ENCODE measurements around the gene KCNMA1. TPM values are rescaled to one million over a fixed set of nuclear protein-coding genes. Genes with fewer than 3 reads are reported as not detected.

Gene KCNMA1
- total RNA-seq, 1 experiment from 2014 or later = 0.49 TPM

GRCh38 chr10:77592946-77593636, 44.5 kb downstream of the KCNMA1 start:
- ChIA-PET RAD21 (ENCODE audit: low non-redundant PET in 1 of 2, low total read pairs in 2 of 2, uncharacterized antibody in 2 of 2, unreplicated experiment in 2 of 2) (no interaction called here), CTCF (no interaction called here), POLR2A (no interaction called here)
- BruUV-seq (replicated peaks) = no TSS peak
- H3K79me2 ChIP-seq (ENCODE audit: insufficient read depth, low read length) = no peaks in the 10 kb centered on the region
- peak; percentile 91 for TF ChIP-seq MAX (IDR thresholded peaks at IDR 0.05)
- TF ChIP-seq CBX3 (IDR thresholded peaks at IDR 0.05; ENCODE audit: low read depth) = peak; percentile 89; the same call in 1 of the 2 replicates
- no peak for TF ChIP-seq SRF (IDR thresholded peaks at IDR 0.05; ENCODE audit: low read depth)
- TF ChIP-seq, protein P1, sequence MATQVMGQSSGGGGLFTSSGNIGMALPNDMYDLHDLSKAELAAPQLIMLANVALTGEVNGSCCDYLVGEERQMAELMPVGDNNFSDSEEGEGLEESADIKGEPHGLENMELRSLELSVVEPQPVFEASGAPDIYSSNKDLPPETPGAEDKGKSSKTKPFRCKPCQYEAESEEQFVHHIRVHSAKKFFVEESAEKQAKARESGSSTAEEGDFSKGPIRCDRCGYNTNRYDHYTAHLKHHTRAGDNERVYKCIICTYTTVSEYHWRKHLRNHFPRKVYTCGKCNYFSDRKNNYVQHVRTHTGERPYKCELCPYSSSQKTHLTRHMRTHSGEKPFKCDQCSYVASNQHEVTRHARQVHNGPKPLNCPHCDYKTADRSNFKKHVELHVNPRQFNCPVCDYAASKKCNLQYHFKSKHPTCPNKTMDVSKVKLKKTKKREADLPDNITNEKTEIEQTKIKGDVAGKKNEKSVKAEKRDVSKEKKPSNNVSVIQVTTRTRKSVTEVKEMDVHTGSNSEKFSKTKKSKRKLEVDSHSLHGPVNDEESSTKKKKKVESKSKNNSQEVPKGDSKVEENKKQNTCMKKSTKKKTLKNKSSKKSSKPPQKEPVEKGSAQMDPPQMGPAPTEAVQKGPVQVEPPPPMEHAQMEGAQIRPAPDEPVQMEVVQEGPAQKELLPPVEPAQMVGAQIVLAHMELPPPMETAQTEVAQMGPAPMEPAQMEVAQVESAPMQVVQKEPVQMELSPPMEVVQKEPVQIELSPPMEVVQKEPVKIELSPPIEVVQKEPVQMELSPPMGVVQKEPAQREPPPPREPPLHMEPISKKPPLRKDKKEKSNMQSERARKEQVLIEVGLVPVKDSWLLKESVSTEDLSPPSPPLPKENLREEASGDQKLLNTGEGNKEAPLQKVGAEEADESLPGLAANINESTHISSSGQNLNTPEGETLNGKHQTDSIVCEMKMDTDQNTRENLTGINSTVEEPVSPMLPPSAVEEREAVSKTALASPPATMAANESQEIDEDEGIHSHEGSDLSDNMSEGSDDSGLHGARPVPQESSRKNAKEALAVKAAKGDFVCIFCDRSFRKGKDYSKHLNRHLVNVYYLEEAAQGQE (IDR thresholded peaks at IDR 0.05; ENCODE audit: low read depth) = no peak
- peak; percentile 80 for TF ChIP-seq SP1 (IDR thresholded peaks at IDR 0.05; ENCODE audit: low read depth)
- TF ChIP-seq JUND (IDR thresholded peaks at IDR 0.05) = peak; percentile 83
- peak; percentile 89 for TF ChIP-seq FOSL1 (IDR thresholded peaks at IDR 0.05; ENCODE audit: low read depth)
- TF ChIP-seq EZH2 (IDR thresholded peaks at IDR 0.05) = no peak
- TF ChIP-seq RAD21 (IDR thresholded peaks at IDR 0.05; ENCODE audit: low read depth) = peak; percentile 24; the same call in 1 of the 2 replicates
- TF ChIP-seq YY1 (IDR thresholded peaks at IDR 0.05; ENCODE audit: extremely low read depth, insufficient replicate concordance, low read depth, low read length) = peak; percentile 44
- H3K4me1 ChIP-seq (ENCODE audit: control insufficient read depth in 1 of 2, insufficient read depth in 2 of 2, low read length in 2 of 2) = peaks cover 0 to 21% of the 10 kb centered on the region in 2 experiments; a peak in 2 of 4 replicates
- ATAC-seq (peak; percentile 91), DNase-seq (ENCODE audit: low read depth, low spot score) (peak; percentile 63)
- H3K9ac ChIP-seq (ENCODE audit: low read length) = peak overlapping the region; percentile 34; the same call in 1 of the 2 replicates
- H3K4me3 ChIP-seq (replicated peaks in 1 of 2; ENCODE audit: low read depth in 1 of 2, low read length in 2 of 2) = peak overlapping the region in 1 of 2 experiments; percentile 37; a peak in 1 of 4 replicates
- H3K27me3 ChIP-seq (ENCODE audit: insufficient read depth, low read length) = no peaks in the 10 kb centered on the region
- H3K27ac ChIP-seq (ENCODE audit: low read depth, low read length) = no peak overlapping the region
- no peaks in the 10 kb centered on the region for H3K36me3 ChIP-seq (ENCODE audit: control insufficient read depth in 1 of 2, insufficient read depth in 2 of 2, low read length in 2 of 2)
- no peaks in the 10 kb centered on the region for H3K9me3 ChIP-seq (ENCODE audit: control insufficient read depth in 1 of 2, insufficient read depth in 1 of 2, low read depth in 1 of 2, low read length in 2 of 2)
- intact Hi-C loops (cut with micrococcal nuclease) = loop anchor here (5.0 kb wide), 1 partner anchor 166 kb away; no protein-coding TSS in a partner anchor
- peak overlapping the region; percentile 77 for H3K4me2 ChIP-seq (ENCODE audit: low read length)
- H4K20me1 ChIP-seq (ENCODE audit: insufficient read depth) = no peaks in the 10 kb centered on the region
- peak overlapping the region; percentile 47 for H2AFZ ChIP-seq (ENCODE audit: low read depth, low read length, poor library complexity, severe bottlenecking)
- no peaks in the 10 kb centered on the region for H3K9me2 ChIP-seq (ENCODE audit: insufficient read depth)

Measured in HCT116 (cell line).